GM21367 (cell line): Measurements from ENCODE around the gene FERMT1.
"Not testable (repeated sequence)": the region's sequence is repeated elsewhere in the genome, so short reads cannot be mapped to it uniquely, and the experiment has no call there.

Source experiments
- ATAC-seq: cut with Tn5 transposase; IDR thresholded peaks from one replicate; pipeline ENCODE4 v1.9.1; 2021; ENCODE audit not compliant: unreplicated experiment

FERMT1 gene

DNA sequence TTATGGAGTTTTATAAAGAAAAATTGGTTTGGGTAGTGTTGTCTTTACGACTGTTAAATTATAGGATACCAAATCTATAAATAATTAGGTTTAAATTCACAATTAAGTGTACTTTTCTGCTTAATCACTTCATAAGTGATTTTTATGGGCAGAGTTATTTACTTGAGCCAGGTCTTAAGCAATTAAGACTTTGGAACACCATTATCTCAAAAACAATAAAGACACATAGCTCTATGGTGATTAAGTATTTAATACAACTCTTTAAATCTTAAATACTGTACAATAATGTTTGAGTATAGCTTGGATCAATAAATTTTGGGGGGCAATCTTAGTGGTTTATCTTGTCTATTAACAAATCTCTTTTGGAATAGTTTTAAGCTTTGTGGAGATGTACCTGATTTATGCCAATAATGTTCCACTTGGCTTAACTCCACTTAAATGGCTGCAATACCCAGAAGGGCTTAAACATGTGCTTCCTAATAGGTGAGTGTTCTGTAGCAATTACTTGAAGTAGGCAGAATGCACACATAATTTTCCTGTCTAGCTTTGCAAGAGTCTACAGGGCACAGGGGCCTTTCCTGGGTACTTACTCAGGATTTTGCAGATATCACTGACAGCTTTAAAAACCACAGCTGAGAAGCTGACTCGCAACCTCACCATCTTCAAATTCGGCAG lies 7.5 kb downstream of the FERMT1 start:
- ATAC-seq, result no peak

DNA sequence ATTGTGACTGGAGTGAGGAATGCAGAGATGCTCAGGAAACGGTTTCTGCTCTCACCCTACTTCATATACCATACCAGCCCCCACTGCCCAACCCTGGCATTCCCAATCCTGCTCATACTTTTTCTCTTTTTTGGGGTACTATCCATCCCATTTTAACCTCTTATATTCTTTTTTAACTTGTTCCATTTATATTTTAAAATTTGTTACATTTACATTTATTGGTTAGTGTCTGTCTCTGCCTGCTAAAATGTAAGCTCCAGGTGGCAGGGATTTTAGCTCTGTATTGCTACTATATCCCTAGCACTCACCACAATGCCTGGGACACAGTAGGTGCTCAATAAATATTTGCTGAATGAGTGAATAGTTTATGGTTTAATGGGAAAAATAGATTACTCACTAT lies 8.1 kb downstream of the FERMT1 start:
- no peak for ATAC-seq

DNA sequence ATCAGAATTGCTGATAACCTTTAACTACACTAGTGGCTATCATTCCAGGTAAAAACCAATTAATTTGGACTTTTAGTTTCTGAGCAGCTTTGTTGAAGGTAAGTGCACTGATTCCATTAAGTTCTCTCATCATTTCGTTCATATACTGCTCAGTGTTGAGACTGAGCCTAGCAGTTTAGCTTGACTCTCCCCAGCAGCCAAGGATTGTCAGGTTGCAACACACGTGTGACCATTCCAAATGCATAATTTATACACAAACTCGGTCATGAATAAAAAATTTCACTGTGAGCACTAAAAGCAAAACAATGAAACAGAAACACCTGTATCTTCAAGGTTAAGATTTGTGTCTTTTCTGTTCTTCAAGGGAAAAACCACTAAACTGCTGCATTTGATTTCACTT lies 8.9 kb downstream of the FERMT1 start:
- ATAC-seq, result no peak

DNA sequence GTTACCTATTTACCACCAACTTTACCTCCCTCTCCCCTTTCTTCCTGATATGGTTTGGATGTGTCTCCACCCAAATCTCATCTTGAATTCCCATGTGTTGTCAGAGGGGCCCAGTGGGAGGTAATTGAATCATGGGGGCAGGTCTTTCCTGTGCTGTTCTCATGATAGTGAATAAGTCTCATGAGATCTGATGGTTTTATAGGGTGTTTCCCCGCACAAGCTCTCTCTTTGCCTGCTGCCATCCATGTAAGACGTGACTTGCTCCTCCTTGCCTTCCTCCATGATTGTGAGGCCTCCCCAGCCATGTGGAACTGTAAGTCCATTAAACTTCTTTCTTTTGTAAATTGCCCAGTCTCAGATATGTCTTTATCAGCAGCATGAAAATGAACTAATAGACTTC lies 9.9 kb downstream of the FERMT1 start:
- ATAC-seq, result not testable (repeated sequence)

DNA sequence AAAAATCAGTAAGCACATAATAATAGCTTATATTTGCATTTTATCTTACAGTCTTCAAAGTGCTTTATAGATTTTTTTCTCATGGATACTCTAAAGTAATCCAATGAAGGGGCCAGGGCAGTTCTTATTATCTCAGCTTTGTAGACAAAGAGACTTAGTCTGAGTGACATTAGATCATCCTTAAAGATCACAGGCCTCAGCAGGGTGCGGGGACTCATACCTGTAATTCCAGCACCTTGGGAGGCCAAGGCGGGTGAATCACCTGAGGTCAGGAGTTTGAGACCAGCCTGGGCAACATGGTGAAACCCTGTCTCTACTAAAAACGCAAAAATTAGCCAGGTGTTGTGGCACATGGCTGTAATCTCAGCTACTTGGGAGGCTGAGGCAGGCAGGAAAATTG lies 14.5 kb downstream of the FERMT1 start:
- no peak for ATAC-seq

DNA sequence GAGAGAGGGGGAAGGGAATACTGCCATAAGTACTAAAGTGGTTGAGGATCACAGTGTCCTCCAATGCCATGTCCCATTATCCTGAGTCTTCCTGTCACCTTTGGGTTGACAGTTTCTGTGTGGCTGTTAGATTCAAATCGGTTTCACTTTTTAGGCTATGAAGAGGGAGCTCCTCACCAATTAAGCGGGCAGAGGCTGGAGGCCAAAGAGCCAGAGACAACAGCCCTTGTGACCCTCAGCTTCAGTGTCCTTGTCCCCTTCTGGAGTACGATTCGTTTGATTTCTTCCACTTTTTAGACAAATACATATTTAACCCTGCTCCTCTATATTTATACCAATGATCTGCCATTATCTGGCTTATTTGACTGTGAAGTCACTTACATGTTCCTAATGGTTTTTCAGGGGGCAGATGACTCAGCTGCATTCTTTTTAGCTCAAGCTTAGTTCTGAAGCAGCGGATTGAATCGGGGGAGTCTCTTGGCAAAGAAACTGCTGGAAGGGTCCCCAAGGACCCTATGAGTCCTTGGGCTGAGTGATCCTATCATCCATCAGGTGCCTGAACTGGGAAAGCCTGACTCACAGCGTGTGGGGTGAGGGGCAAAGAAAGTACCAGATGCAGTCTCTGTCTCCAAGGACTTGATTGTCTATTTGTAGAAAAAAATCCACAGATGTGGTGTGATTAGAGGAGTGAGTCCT lies 18.2 kb downstream of the FERMT1 start:
- ATAC-seq, result no peak

DNA sequence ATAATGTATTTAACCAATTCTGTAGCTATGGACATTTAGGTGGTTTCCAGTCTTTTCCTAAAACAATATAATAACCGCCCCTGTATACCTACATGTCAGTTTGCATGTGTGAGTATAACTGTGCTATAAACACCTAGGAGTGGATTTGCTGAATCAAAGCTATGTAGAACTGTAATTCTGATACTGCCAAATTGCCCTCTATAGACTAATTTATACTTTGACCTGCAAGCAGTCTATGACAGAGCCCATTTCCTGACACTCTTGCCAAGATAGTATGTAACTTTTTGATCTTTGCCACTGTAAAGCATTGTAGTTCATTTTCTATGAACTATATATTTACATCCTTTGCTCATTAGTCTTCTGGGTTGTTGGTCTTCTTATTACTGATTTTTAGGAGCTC lies 19.5 kb downstream of the FERMT1 start:
- ATAC-seq, result no peak

DNA sequence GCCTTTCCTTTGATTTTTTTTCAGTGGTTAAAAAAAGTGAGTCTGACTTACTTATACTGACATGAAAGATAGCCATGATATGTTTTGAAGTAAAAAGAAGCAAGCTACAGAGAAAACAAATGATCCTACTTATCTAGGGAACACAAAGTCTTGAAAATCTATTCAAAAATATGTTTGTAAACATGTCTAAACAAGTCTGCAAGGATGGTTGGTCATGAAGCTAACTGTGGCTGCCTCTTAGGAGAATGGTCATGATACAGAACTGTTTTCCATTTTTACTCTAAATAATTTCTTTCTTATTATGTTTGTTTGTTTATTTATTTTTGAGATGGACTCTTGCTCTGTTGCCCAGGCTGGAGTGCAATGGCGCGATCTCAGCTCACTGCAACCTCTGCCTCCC lies 21.5 kb downstream of the FERMT1 start:
- ATAC-seq, result no peak

DNA sequence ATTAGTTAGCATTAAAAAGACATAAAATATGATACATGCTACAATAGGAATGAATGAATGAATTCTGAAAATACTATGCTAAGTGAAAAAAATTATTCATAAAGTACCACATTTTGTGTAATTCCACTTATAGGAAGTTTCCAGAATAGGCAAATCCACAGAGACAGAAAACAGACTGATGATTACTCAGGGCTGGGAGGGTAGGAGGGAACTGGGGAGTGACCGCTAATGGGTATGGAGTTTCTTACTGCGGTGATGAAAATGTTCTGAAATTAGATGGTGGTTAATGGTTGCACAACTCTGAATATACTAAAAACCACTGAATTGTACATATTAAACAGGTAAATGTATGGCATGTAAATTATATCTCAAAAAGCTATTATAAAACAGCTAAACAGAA lies 22.6 kb downstream of the FERMT1 start:
- ATAC-seq, result no peak

DNA sequence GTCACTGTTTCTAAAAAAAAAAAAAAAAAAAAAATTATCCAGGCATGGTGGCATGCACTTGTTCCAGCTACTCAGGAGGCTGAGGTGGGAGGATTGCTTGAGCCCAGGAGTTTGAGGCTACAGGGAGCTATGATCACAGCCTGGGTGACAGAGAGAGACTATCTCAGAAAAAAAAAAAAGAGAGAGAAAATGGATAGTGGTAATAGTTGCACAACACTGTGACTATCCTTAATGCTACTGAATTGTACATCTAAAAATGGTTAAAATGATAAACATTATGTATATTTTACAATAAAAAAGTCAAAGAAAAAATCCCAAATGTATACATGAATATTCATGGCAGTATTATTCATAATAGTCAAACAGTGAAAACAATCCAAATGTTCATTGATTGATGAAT lies 23.0 kb downstream of the FERMT1 start:
- no peak for ATAC-seq

DNA sequence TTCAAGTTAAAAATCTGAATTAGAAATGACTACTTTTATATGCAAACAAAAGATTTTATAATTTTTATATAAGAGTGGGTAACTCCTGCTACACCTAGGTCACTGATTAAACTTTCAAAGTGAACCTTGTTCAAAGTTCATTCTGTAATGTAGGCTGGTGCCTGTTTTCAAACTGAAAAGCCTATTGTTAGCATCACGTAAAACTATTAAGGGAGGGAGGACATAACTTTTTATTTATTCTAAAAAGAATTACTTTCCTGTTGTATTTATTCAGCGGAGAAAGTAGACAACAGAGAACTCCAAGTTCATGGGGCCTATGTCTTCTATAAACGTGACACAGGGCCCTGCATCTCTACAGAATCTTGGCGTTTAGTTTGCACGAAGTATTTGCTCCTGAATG lies 27.4 kb downstream of the FERMT1 start:
- no peak for ATAC-seq

DNA sequence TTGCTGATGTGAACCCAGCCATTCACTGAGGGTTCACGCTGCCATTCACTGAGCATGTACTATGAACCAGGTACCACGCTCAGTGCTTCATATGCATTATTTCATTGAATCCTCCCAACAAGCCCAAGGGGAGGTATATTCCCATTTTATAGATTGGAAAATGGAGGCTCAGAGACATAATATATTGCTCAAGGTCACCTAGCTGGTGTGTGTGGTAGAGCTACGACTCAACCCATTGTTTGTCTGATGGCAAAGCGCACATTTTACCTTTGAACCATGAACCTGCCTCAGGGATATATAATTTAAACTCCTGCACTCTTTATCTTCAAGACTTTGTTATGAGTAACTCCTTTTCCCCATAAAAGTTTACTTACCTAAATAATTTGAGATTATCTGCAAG lies 28.3 kb downstream of the FERMT1 start:
- no peak for ATAC-seq

DNA sequence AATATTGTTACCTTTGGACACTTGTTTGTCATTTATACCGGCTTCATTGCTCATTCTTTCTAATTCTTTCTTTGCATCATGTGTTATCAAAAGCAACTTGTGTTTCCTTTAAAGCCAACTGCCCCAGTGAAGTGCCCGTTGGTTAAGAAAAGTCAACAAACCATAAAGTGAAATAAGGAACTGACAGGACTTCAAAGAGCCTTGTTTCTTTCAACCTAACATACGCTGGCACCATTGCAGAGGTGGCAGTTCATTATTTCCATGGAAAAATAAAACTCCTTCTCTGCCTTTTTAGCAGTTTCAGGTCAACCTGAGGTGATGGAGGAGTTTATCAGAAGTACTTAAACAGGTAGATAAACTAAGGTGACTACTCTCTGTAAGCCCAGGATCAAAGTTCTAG lies 28.8 kb downstream of the FERMT1 start:
- no peak for ATAC-seq

DNA sequence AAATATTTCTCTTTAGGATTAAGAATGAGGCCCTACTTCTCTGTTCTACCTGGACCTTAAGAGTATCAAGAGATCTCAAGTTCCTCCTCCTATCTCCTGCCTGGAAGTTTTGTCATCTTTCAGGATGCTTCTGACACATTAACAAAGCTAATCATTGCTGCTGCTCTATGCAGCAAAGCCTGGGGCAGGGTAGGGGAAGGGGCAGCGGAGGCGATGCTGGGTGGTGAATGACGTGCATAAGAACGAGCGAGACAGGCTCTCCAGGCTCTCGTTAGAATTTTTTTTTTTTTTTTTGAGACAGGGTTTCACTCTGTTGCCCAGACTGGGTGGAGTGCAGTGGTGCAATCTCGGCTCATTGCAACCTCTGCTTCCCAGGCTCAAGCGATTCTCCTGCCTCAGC lies 31.2 kb downstream of the FERMT1 start:
- ATAC-seq, result no peak

DNA sequence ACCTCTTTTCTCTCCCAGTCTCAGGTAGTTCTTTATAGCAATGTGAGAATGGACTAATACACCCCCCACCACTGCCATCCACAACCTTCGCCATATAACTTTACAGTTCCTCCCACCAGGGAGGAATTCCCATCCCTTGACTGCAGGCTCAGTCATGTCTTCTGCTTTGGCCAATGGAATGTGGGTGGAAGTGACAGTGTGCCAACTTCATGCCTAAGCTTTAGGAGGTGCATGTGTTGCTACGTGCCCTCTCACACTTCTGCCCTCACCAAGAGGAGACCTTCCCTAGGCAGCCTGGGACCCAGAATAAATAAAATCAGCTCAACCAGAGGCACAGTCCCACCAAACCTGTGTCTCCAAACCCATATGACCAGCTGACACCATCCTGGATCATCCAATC lies 36.0 kb downstream of the FERMT1 start:
- ATAC-seq, result no peak

DNA sequence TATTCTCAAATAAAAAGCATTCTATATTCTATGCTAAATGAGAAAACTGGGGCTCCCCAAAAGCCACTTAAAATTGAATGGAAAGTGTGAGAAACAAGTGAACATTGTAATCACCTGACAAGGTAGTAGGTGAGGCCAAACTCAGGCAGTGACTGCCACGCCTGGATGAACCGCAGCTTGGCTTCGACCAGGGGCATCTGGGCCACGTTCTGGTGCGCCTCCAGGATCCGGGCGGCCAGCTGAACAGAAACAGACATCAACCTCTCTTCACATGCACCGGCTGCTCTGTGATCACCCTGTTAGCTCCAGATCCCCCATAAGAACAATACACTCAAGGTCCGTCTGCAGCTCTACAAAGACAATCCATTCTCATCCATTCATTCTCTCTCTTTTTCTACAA lies 38.9 kb downstream of the FERMT1 start:
- no peak for ATAC-seq

DNA sequence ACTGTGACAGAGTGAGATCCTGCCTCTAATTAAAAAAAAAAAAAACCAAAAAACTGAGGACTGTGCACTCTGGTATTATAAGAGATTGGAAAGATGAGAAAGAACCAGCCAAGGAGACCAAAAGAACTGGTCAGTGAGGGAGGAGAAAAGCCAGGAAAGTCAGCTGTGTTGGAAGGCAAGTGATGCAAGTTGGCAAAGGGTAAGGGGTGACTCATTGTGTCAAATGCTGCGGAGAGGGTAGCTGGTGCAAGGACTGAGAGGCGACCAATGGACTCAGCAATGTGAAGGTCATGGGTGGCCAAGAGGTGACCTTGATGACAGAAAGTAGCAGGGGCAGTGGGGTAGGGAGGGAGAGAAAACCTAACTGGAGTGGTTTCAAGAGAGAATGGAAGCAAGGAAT lies 41.6 kb downstream of the FERMT1 start:
- no peak for ATAC-seq

DNA sequence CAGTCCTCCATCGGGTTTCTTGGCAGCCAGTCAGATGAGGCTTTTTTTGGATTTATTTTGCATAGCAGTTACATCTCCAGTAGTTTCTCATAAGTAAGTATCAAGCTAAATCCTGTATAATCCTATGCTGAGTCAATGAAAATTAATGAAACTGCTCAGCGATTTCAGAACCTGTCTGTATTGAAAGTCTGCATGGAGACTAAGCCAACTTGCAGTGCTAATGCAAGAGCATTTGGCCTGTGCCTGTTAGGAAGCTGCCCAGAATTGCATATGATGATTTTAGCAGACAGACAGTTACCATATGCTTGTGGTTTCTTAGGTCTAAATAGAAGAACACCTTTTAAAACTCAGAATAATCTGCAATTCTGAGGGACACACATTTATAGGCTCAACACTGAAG lies 43.8 kb downstream of the FERMT1 start:
- no peak for ATAC-seq

DNA sequence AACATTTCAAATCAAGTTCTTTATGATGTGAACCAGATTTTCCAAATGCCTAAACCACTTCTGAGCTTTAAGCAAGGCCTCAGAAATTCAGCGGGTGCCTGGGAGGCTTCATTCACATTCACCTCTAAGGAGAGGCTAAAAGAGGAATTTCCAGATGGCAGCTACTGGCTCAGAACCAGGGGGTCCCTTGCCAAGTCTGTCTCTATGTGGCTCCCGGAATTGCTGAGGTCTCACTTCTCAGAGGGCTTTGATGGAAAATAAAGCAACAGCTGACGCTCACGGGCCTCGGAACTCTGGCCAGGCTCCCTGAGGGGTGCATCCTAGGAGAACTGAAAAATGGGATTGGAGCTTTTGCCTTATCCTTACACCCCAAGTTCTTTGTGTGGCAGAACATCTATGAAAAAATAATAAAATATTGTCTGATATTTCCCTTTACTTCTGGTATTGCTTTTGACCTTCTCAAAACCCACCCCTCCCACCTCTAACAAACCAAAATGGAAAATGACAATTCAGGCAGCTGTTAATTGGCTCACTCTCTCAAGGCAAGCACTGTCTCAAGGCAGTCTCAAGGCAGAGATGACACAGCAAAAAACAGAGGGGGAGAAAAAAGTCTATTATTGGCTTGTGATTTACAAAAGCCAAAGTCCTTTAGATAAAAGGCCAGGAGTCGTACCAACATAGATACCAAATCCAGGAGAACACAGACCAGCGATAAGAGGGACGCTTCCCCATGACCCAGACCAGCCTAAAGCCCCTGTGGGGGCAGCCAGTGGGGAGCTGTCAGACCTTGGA lies 47.2 kb downstream of the FERMT1 start:
- ATAC-seq, result no peak

DNA sequence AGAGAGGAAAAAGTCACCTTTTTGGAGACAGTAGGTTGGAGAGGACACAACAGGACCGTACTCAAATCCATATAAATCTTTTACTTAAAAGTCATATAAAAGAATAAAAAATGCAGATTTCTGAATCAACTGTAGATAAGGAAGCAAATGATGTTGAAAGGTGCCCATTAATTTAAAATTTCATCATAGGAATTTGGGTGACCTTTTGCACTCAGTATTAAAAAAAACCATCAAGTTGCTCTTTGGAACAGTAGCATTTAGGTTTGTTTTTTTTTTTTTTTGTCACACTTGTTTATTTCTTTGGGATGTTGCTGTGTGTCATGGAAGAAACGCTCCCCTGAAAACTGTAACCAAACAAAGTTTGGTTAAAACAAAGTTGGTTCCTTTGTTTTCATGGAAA lies 48.0 kb downstream of the FERMT1 start:
- no peak for ATAC-seq

DNA sequence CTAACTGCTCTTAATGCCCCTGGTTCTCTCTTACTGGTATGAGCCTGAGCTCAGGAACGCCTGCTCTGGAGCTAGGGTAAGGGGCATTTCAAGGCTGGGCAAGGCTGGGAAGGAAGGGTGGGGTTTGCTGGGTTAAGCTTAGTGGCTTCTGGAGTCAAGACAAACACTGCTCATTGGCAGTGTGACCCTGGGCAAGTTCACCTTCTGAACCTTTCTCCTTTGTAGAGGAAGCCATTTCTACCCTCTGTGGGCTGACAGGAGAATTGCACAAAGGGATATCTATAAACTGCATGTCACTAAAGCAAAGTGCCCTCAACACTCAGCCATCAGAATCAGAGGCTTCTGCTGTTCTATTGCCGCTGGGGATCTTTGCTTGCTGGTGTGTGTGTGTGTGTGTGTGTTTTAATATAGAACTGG lies 48.7 kb downstream of the FERMT1 start:
- ATAC-seq, result peak; percentile 84
